Mucosa of stomach (tissue), 1 donor: ENCODE measurements around the gene STAP2.

ENCODE experiments used
- H3K27me3 ChIP-seq: one replicate; pipeline ENCODE4 v1.7.0; 2013; ENCODE audit warnings: mild to moderate bottlenecking, low read length; ENCODE audit not compliant: control insufficient read depth, insufficient read depth
- H3K36me3 ChIP-seq: one replicate; pipeline ENCODE4 v1.7.0; 2013; ENCODE audit warnings: low read length; ENCODE audit not compliant: control insufficient read depth, insufficient read depth
- H3K4me1 ChIP-seq: one replicate; pipeline ENCODE4 v1.7.0; 2013; ENCODE audit warnings: mild to moderate bottlenecking, low read length; ENCODE audit not compliant: control insufficient read depth, insufficient read depth
- H3K4me3 ChIP-seq: one replicate; pipeline ENCODE4 v1.7.0; 2013; ENCODE audit warnings: low read length
- H3K9ac ChIP-seq: one replicate; pipeline ENCODE4 v1.7.0; 2013; ENCODE audit warnings: mild to moderate bottlenecking, low read length, moderate library complexity
- H3K9me3 ChIP-seq: one replicate; pipeline ENCODE4 v1.7.0; 2013; ENCODE audit warnings: mild to moderate bottlenecking, low read length, moderate library complexity; ENCODE audit not compliant: control insufficient read depth
- donor health status: Pancreatic carcinoma.

STAP2 gene

GRCh38 chr19:4316956-4317355 lies 21.7 kb downstream of the STAP2 start:
- H3K27me3 ChIP-seq = no peaks in the 10 kb centered on the region
- H3K4me1 ChIP-seq = no peaks in the 10 kb centered on the region
- H3K9ac ChIP-seq = no peak overlapping the region
- H3K4me3 ChIP-seq = no peak overlapping the region
- no peaks in the 10 kb centered on the region for H3K36me3 ChIP-seq
- H3K9me3 ChIP-seq = no peaks in the 10 kb centered on the region

DNA sequence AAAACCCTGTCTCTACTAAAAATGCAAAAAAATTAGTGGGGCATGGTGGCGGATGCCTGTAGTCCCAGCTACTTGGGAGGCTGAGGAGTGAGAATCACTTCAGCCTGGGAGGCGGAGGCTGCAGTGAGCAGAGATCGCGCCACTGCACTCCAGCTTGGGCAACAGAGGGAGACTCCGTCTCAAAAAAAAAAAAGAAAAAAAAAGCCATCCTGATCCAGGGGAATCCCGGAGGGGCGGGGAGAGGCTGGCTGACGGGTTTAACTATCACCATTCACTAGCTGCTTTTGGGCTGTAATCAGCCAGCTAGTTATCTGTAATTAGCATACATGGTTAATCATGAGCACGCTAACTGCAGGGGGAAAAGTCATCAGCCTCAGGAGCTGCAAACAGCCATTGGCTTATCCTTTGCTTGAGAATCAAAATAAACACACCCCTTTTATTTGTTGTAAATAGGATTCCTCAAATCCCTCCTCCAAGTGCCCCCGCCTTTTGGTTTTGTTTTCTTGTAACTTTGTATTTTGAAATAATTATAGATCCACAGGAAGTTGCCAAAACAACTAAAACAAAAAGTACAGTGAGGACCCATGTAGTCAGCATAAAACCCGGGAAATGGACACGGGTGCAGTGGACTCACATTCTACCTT lies 24.7 kb downstream of the STAP2 start:
- no peak overlapping the region for H3K9ac ChIP-seq
- H3K36me3 ChIP-seq = no peaks in the 10 kb centered on the region
- H3K27me3 ChIP-seq = no peaks in the 10 kb centered on the region
- H3K4me1 ChIP-seq = no peaks in the 10 kb centered on the region
- H3K4me3 ChIP-seq = no peak overlapping the region
- no peaks in the 10 kb centered on the region for H3K9me3 ChIP-seq

DNA sequence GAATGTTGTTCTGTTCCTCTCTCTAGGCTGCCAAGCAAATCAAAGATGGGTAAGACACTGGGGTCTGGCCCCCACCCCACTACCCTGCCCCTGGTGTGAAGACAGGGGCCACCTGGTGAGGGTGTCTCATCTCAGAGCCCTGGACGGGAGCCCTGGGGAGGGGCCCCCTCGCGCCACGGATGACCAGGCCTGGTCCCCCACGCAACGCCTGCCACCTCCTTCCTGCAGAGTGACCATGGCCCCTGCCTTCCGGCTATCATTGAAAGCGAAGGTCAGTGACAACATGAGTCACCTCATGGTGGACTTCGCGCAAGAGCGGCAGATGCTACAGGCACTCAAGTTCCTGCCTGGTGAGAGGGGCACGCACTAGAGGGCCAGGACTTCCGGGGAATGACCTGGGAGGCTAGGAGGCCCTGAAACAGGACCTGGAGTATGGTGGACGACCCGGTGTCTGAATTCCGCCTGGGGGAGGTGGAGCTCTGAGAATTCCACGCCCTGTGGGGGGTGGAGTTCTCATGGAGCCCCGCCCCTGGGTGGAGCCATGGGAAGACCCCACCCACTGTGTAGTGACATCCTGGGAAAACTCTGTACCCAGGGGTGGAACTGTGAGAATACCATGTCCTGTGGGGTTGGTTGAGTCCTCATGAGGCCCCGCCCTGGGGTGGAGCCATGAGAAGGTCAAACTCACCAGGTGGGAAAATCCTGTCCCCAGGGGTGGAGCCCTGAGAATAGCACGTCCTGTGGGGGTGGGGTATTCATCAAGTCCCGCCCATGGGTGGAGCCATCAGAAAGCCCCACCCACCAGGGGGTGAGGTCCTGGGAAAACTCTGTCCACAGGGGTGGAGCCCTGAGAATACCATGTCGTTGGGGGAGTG lies 28.1 kb downstream of the STAP2 start:
- Histone ChIP-seq H3K9ac (no peak overlapping the region), H3K36me3 (no peaks in the 10 kb centered on the region), H3K4me1 (no peaks in the 10 kb centered on the region), H3K9me3 (no peaks in the 10 kb centered on the region), H3K4me3 (no peak overlapping the region), H3K27me3 (no peaks in the 10 kb centered on the region)

DNA sequence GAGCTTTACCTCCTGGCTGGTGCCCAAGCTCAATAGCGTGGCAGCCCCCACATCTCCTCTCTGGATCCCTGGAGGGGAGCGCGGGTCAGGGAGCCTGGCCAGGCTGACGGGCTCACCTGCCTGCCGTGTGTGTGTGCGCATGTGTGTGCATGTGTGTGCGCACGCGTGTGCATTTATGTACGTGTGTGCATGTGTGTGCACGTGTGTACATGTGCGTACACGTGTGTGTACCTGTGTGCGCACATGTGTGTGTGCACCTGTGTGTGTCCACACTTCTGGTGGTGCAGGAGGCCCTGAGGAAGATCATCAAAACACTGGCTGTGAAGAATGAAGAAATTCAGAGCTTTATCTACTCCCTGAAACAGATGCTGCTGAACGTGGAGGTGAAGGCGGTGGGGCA lies 33.0 kb downstream of the STAP2 start:
- no peaks in the 10 kb centered on the region for H3K9me3 ChIP-seq
- H3K4me3 ChIP-seq = no peak overlapping the region
- no peaks in the 10 kb centered on the region for H3K36me3 ChIP-seq
- H3K9ac ChIP-seq = no peak overlapping the region
- no peaks in the 10 kb centered on the region for H3K4me1 ChIP-seq
- no peaks in the 10 kb centered on the region for H3K27me3 ChIP-seq

GRCh38 chr19:4305257-4305612 lies 33.4 kb downstream of the STAP2 start:
- Histone ChIP-seq H3K36me3 (no peaks in the 10 kb centered on the region), H3K9me3 (no peaks in the 10 kb centered on the region), H3K4me1 (no peaks in the 10 kb centered on the region), H3K9ac (no peak overlapping the region), H3K4me3 (no peak overlapping the region), H3K27me3 (no peaks in the 10 kb centered on the region)

GRCh38 chr19:4304538-4305256 lies 33.9 kb downstream of the STAP2 start, which contains the start of gene FSD1:
TSS of gene FSD1 (plus strand) at chr19:4304598. CDS start at chr19:4304747, 149 bp downstream.
- no peaks in the 10 kb centered on the region for H3K27me3 ChIP-seq
- H3K9me3 ChIP-seq = no peaks in the 10 kb centered on the region
- H3K4me3 ChIP-seq = no peak within 1 kb of the TSS
- H3K9ac ChIP-seq = no peak within 1 kb of the TSS
- no peaks in the 10 kb centered on the region for H3K4me1 ChIP-seq
- no peaks in the 10 kb centered on the region for H3K36me3 ChIP-seq

DNA sequence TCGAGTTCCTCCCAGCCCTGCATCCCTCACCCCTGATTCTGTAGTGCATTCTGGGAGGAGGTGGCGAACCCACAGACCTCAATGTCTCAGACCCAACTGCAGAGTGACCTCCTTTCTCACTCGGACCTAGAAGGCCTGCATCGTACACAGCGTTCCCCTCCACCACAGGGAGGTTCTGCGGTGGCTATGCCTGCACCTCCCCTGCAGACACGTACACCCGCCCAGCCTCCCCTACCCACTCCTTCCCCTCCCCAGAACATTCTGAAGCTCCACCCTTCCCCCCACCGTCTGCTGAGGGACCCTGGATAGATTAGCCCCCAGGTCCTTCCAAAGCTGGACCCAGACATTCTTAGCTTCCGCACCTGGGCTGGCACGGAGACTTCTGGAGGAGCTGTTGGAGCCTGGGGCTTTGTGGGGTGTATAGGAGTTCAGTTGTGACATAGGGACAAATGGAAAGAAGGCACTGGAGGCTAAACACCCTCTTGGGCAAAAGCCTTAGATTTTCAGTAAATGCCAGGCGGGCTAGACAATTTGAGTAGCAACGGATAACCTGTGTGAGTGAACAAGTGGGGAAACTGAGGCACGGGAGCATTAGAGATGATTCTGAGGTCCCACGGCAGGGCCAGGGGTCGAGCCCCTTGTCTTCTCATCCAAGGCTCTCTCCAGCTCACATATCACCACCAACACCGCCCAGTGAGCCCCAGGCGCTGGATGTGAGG lies 34.6 kb downstream of the STAP2 start:
- no peaks in the 10 kb centered on the region for H3K4me1 ChIP-seq
- no peaks in the 10 kb centered on the region for H3K9me3 ChIP-seq
- H3K4me3 ChIP-seq = no peak overlapping the region
- no peaks in the 10 kb centered on the region for H3K27me3 ChIP-seq
- H3K36me3 ChIP-seq = no peaks in the 10 kb centered on the region
- no peak overlapping the region for H3K9ac ChIP-seq

- Histone ChIP-seq H3K9me3 (no peaks in the 10 kb centered on the region), H3K27me3 (no peaks in the 10 kb centered on the region), H3K36me3 (no peaks in the 10 kb centered on the region), H3K4me1 (no peaks in the 10 kb centered on the region), H3K4me3 (no peak within 1 kb of the TSS), H3K9ac (no peak within 1 kb of the TSS)
These were observed 36.4 kb downstream of the STAP2 start, which contains the start of gene TMIGD2 for GRCh38 chr19:4302243-4302640. TSS of gene TMIGD2 (minus strand) at chr19:4302389. CDS start at chr19:4302385, 4 bp downstream.

GRCh38 chr19:4301590-4302242 lies 36.9 kb downstream of the STAP2 start:
- Histone ChIP-seq H3K4me3 (no peak overlapping the region), H3K36me3 (no peaks in the 10 kb centered on the region), H3K4me1 (no peaks in the 10 kb centered on the region), H3K9ac (no peak overlapping the region), H3K27me3 (no peaks in the 10 kb centered on the region), H3K9me3 (no peaks in the 10 kb centered on the region)

- Histone ChIP-seq H3K36me3 (no peaks in the 10 kb centered on the region), H3K9me3 (no peaks in the 10 kb centered on the region), H3K27me3 (no peaks in the 10 kb centered on the region), H3K9ac (no peak overlapping the region), H3K4me1 (no peaks in the 10 kb centered on the region), H3K4me3 (no peak overlapping the region)
These were observed 38.0 kb downstream of the STAP2 start for GRCh38 chr19:4300589-4300988.

DNA sequence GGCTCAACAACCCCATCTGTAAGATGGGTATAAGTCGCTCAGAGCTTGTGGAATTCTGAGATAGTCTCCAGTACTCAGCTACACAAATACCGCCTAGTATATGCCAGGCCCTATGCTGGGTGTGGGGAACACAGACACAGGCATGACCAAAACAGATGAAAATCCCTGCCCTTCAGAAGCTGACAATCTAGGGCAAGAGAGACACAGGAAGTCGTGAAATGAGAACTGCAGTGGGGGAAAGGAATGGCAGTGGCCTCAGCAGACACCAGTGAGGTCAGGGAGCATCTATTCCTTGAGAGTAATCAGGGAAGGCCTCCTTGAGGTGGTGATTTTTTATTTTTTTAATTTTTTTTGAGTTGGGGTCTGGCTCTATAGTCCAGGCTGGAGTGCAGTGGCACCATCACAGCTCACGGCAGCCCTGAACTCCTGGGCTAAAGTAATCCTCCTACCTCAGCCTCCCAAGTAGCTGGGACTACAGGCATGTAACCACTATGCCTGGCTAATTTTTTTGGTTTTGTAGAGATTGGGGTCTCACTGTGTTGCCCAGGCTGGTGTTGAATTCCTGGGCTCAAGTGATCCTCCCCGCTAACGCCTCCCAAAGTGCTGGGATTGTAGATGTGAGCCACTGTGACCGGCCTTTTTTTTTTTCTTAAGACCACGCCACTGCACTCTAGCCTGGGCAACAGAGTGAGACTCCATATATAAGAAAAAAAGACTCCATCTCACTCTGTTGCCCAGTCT lies 39.6 kb downstream of the STAP2 start:
- Histone ChIP-seq H3K27me3 (peaks cover 4% of the 10 kb centered on the region), H3K9ac (no peak overlapping the region), H3K4me1 (no peaks in the 10 kb centered on the region), H3K36me3 (no peaks in the 10 kb centered on the region), H3K9me3 (no peaks in the 10 kb centered on the region), H3K4me3 (no peak overlapping the region)
